A549 (cell line): ENCODE measurements around the gene GJB5.

Experiments
- BHLHE40 ChIP-seq: IDR thresholded peaks from 2 replicates; pipeline ENCODE4 v1.6.1; 2012; ENCODE audit warnings: low read depth, low read length, inconsistent platforms
- CTCF ChIP-seq: fragments of >200 bp; sonication (Bioruptor Twin); formaldehyde crosslinking; IDR thresholded peaks from 3 replicates; pipeline ENCODE4 v1.5.1; 2016
- EP300 ChIP-seq, 2 experiments: fragments of >200 bp; sonication (Bioruptor Twin); formaldehyde crosslinking; IDR thresholded peaks; 2 replicates in 1 of 2; 3 replicates in 1 of 2; pipeline ENCODE4 v1.6.1; 2016 to 2017
- ESRRA ChIP-seq: fragments of 150-350 bp; IDR thresholded peaks from 2 replicates; pipeline ENCODE4 v1.6.1; 2014; ENCODE audit warnings: mild to moderate bottlenecking, low read length, borderline replicate concordance
- KDM5A ChIP-seq: fragments of 200-600 bp; sonication (generic); IDR thresholded peaks from 2 replicates; pipeline ENCODE4 v1.6.1; 2016; ENCODE audit warnings: antibody characterized with exemption, mild to moderate bottlenecking
- POLR2A ChIP-seq: IDR thresholded peaks from 2 replicates; pipeline ENCODE4 v1.6.1; 2012; ENCODE audit warnings: mild to moderate bottlenecking, low read length
- RAD21 ChIP-seq, 2 experiments: fragments of >200 bp in 1 of 2; sonication (Bioruptor Twin) in 1 of 2; formaldehyde crosslinking in 1 of 2; IDR thresholded peaks in 1 of 2; conservative IDR thresholded peaks in 1 of 2; 2 replicates in 1 of 2; 3 replicates in 1 of 2; pipeline ENCODE4 v1.6.1; 2012 to 2018; ENCODE audit warnings: inconsistent platforms in 1 of 2
- TF ChIP-seq, protein P1 (sequence below): fragments of 450-650 bp; IDR thresholded peaks from 2 replicates; pipeline ENCODE4 v1.6.1; 2014; ENCODE audit warnings: antibody characterized with exemption

GRCh38 chr1:34743775-34744174 lies 11.1 kb upstream of the GJB5 start:
- TF ChIP-seq RAD21 (conservative IDR thresholded peaks at IDR 0.05 in 1 of 2, IDR thresholded peaks at IDR 0.05 in 1 of 2) (no peak), ESRRA (no peak), CTCF (no peak), EP300 (IDR thresholded peaks at IDR 0.05) (no peak), KDM5A (no peak), POLR2A (no peak), BHLHE40 (no peak)
- TF ChIP-seq, protein P1, sequence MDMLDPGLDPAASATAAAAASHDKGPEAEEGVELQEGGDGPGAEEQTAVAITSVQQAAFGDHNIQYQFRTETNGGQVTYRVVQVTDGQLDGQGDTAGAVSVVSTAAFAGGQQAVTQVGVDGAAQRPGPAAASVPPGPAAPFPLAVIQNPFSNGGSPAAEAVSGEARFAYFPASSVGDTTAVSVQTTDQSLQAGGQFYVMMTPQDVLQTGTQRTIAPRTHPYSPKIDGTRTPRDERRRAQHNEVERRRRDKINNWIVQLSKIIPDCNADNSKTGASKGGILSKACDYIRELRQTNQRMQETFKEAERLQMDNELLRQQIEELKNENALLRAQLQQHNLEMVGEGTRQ: no peak
